IMR-90 (cell line): Measurements from ENCODE around the gene ALOXE3.

ENCODE experiments used
- BHLHE40 ChIP-seq: fragments of 150-350 bp; IDR thresholded peaks from 2 replicates; pipeline ENCODE4 v1.6.1; 2016; ENCODE audit warnings: mild to moderate bottlenecking, low read depth, low read length
- CEBPB ChIP-seq: IDR thresholded peaks from 2 replicates; pipeline ENCODE4 v1.6.1; 2012; ENCODE audit warnings: low read depth, low read length, improper control_type of control experiment
- CHD1 ChIP-seq: IDR thresholded peaks from 2 replicates; pipeline ENCODE4 v1.6.1; 2012; ENCODE audit warnings: low read depth, low read length, improper control_type of control experiment
- FOS ChIP-seq: fragments of 150-350 bp; IDR thresholded peaks from 2 replicates; pipeline ENCODE4 v1.6.1; 2016; ENCODE audit warnings: low read depth, low read length
- MAFK ChIP-seq: IDR thresholded peaks from 2 replicates; pipeline ENCODE4 v1.6.1; 2012; ENCODE audit warnings: low read depth, low read length, improper control_type of control experiment
- MAZ ChIP-seq: IDR thresholded peaks from 2 replicates; pipeline ENCODE4 v1.6.1; 2012; ENCODE audit warnings: low read depth, mild to moderate bottlenecking, low read length, improper control_type of control experiment, moderate library complexity, borderline replicate concordance
- POLR2A ChIP-seq: IDR thresholded peaks from 2 replicates; pipeline ENCODE4 v1.6.1; 2012; ENCODE audit warnings: mild to moderate bottlenecking, low read depth, low read length
- RAD21 ChIP-seq: IDR thresholded peaks from 2 replicates; pipeline ENCODE4 v1.6.1; 2012; ENCODE audit warnings: low read length, improper control_type of control experiment
- RCOR1 ChIP-seq: IDR thresholded peaks from 2 replicates; pipeline ENCODE4 v1.6.1; 2012; ENCODE audit warnings: mild to moderate bottlenecking, low read length, improper control_type of control experiment; ENCODE audit not compliant: insufficient replicate concordance
- RFX5 ChIP-seq: IDR thresholded peaks from 2 replicates; pipeline ENCODE4 v1.8.0; 2012; ENCODE audit warnings: low read depth, mild to moderate bottlenecking, low read length, moderate library complexity
- SMC3 ChIP-seq: fragments of 150-350 bp; IDR thresholded peaks from 2 replicates; pipeline ENCODE4 v1.6.1; 2016; ENCODE audit warnings: low read depth, mild to moderate bottlenecking, antibody characterized with exemption, low read length, moderate library complexity
- TF ChIP-seq, protein P1 (sequence below): conservative IDR thresholded peaks from 2 replicates; pipeline ENCODE4 v1.5.1; 2012; ENCODE audit warnings: mild to moderate bottlenecking, low read depth, low read length, improper control_type of control experiment
- TF ChIP-seq, protein P2 (sequence below): fragments of 150-350 bp; IDR thresholded peaks from 2 replicates; pipeline ENCODE4 v1.6.1; 2016; ENCODE audit warnings: low read depth, mild to moderate bottlenecking, low read length, moderate library complexity, borderline replicate concordance
- TF ChIP-seq, protein P3 (sequence below): fragments of 150-350 bp; IDR thresholded peaks from 2 replicates; pipeline ENCODE4 v1.6.1; 2017; ENCODE audit warnings: mild to moderate bottlenecking, antibody characterized with exemption, low read length, low read depth

DNA sequence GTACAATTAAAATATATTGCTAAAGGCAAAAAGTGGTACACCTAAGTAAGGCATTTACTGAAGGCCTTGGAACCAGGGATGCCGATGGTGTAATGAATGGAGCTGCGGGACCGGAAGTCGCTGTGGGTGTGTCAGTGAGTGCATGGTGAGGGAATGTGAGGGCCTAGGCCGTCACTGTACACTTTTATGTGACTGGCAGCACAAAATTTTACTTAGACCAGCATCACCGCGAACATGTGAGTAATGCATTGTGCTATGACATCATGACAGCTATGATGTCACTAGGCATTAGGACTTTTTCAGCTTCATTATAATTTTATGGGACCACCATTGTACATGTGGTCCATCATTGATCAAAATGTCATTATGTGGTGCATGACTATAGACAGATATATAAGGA lies 64.7 kb downstream of the ALOXE3 start:
- TF ChIP-seq, protein P1, sequence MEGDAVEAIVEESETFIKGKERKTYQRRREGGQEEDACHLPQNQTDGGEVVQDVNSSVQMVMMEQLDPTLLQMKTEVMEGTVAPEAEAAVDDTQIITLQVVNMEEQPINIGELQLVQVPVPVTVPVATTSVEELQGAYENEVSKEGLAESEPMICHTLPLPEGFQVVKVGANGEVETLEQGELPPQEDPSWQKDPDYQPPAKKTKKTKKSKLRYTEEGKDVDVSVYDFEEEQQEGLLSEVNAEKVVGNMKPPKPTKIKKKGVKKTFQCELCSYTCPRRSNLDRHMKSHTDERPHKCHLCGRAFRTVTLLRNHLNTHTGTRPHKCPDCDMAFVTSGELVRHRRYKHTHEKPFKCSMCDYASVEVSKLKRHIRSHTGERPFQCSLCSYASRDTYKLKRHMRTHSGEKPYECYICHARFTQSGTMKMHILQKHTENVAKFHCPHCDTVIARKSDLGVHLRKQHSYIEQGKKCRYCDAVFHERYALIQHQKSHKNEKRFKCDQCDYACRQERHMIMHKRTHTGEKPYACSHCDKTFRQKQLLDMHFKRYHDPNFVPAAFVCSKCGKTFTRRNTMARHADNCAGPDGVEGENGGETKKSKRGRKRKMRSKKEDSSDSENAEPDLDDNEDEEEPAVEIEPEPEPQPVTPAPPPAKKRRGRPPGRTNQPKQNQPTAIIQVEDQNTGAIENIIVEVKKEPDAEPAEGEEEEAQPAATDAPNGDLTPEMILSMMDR: no peak
- TF ChIP-seq POLR2A (no peak), FOS (no peak), SMC3 (no peak), BHLHE40 (no peak), MAZ (no peak), CEBPB (no peak), RAD21 (no peak), RCOR1 (no peak), CHD1 (no peak), MAFK (no peak), RFX5 (no peak)
- TF ChIP-seq, protein P2, sequence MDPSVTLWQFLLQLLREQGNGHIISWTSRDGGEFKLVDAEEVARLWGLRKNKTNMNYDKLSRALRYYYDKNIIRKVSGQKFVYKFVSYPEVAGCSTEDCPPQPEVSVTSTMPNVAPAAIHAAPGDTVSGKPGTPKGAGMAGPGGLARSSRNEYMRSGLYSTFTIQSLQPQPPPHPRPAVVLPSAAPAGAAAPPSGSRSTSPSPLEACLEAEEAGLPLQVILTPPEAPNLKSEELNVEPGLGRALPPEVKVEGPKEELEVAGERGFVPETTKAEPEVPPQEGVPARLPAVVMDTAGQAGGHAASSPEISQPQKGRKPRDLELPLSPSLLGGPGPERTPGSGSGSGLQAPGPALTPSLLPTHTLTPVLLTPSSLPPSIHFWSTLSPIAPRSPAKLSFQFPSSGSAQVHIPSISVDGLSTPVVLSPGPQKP: no peak
- TF ChIP-seq, protein P3, sequence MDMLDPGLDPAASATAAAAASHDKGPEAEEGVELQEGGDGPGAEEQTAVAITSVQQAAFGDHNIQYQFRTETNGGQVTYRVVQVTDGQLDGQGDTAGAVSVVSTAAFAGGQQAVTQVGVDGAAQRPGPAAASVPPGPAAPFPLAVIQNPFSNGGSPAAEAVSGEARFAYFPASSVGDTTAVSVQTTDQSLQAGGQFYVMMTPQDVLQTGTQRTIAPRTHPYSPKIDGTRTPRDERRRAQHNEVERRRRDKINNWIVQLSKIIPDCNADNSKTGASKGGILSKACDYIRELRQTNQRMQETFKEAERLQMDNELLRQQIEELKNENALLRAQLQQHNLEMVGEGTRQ: no peak
